Epithelial cell of alveolus of lung (primary cell): Measurements from ENCODE around the gene SPATA31E1. TPM values are rescaled to one million over a fixed set of nuclear protein-coding genes. Genes with fewer than 3 reads are reported as not detected.

ENCODE experiments used
- total RNA-seq: library from RNA; depleted of rRNA; stranded (reverse); fragments of >200 nt; gene quantifications from 2 replicates; pipeline ENCODE4 v1.2.1, GENCODE V29; 2015

SPATA31E1 gene
- not detected in 2 replicates for total RNA-seq

DNA sequence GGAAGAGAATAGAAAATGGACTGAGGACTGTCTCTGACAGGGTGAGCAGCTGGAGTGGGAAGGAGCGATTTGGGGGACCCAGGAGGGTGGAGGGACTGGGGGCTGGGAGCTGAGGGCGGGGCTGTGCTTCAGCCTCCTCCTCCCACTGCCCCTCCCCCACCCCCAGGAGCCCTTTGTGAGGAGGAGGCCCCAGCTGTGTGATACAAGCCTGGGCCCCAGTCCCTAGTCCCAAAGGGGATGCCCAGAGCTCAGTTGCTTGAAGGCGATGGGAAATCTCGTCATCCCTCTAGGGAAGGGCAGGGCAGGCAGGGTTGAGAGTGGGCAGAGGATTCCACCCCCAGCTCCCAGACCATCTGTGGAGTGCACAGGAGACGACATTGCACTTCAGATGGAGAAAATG lies at the start of gene SPATA31E1:
Gene SPATA31E1 (plus strand): TSS at position 251 of the 400 bp plus-strand sequence. CDS start 15 bp downstream, at position 266.

DNA sequence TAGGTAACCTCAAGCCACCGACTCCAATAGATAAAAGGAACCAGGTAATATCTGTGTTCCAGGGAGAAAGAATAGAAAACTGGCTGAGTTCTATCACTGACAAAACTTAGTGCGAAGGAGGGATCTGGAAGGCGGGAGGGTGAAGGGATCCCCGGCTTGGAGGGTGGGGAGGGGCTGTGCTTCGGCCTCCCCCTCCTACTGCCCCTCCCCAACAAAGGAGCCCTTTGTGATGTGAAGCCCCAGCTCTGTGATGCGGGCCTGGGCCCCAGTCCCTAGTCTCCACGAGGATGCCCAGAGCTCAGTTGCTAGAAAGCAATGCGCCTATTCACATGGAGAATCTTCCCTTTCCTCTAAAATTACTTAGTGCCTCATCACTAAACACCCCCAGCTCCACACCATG lies 35.0 kb downstream of the SPATA31E1 start, which contains the start of gene SPATA31C1:
Gene SPATA31C1 (plus strand): TSS at position 301 of the 400 bp plus-strand sequence.

Other genes starting within 250 kb of the SPATA31E1 start
- gene CTSL, start 156.8 kb upstream of the SPATA31E1 start, total RNA-seq, result 142 and 173 TPM in 2 replicates
- gene SPATA31C1, start 35.1 kb downstream of the SPATA31E1 start, total RNA-seq, result not detected in 2 replicates
- gene CDK20, start 91.7 kb downstream of the SPATA31E1 start, total RNA-seq, result 2.9 and 6.6 TPM in 2 replicates